HG02840 (cell line): Measurements from ENCODE around the gene ZNF362.

Experiments
- ATAC-seq: cut with Tn5 transposase; IDR thresholded peaks from one replicate; pipeline ENCODE4 v1.9.1; 2021; ENCODE audit warnings: mild to moderate bottlenecking, moderate library complexity, moderate number of reproducible peaks; ENCODE audit not compliant: unreplicated experiment, low FRiP score

ZNF362 gene

DNA sequence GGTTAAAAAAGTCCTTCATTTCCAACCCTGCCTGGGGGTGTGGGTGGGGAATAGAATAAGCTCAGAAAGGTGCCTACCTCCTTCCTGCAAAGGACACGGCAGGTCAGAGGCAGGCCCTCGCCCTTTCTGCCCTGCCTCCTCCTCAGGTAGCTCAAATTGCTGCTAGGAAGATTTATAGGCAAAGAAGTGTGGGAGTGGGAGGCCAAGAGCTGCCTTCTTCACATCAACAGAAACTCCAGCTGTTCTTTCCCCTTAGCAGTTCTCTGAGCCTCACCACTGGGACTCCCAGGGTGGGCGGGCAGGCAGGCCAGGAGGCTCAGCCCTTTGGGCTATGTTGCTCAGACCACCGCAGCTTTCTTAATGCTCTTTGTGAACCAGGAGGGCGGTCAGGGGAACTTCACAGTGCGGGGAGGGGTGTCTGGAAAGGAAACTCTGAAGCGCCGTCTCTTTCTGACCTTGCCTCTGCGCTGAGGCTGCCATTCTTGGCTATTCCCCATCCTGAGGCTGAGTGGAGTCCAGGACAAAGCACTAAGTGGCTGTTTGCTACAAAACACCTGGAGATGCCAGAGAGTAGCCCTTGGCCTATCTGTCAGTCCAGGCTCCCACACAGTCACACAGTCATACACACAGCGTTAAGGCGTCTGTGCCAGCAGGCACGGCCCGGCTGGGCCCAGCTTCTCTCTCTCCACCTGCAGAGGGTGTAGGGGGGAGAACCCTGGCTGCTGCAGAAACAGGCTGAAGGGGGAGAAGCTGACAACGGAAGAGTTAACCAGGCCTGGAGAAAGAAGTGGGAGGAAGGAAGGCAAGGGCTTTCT, 67.6 kb downstream of the ZNF362 start:
- ATAC-seq, result no peak

DNA sequence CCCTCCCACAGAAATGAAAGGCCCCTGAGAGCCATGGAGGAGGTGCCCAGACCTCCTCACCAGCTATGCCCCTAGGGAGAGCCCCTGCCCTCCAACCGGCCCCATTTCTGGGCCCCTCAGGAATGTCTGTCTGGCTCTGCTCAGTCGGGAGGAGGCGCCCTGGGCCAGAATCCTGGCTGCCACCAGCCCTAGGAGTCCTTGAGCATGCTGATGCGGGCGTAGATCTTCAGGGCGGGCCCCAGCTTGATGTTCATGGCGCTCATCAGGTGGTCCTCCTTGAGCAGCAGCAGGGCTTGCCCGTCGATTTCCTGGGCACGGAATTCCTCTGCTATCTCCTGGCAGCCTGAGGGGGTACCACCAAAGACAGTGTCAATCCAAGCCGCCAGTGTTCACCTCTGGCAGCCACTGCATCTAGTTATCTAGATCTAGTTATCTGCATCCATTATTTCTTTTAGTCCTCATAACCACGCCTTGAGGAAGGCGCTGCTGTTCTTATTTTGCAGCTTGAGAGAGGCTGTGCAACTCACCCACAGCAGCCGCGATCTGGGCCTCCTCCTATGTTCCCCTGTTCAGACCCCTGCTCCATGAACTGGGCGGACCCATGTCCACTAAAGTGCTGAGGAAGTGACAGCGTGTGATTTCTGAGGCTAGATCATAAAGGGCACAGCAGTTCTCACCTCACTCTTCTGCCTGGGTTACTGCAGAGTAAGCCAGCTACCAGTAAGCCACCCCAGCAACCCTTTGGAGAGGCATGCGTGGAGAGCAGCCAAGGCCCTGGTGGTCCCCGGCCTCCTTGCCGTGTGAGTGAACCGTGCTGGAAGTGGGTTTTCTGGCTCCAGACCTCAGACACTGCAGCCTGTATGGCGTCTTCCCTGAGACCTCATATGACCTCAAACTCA, 68.6 kb downstream of the ZNF362 start:
- ATAC-seq, result no peak

DNA sequence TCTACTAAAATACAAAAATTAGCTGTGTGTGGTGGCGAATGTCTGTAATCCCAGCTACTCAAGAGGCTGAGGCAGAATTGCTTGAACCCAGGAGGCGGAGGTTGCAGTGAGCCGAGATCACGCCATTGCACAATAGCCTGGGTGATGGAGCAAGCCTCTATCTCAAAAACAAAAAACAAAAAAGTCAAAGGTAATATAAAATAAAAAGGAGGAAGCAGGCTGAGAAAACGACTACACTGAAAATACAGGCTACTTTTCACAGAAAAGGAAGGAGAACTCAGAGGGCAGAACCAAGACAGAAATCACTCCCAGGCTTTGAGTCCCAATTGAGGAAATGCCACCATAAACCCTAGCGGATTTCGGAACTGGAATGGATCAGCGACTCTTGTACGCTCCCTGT, 70.5 kb downstream of the ZNF362 start:
- no peak for ATAC-seq

DNA sequence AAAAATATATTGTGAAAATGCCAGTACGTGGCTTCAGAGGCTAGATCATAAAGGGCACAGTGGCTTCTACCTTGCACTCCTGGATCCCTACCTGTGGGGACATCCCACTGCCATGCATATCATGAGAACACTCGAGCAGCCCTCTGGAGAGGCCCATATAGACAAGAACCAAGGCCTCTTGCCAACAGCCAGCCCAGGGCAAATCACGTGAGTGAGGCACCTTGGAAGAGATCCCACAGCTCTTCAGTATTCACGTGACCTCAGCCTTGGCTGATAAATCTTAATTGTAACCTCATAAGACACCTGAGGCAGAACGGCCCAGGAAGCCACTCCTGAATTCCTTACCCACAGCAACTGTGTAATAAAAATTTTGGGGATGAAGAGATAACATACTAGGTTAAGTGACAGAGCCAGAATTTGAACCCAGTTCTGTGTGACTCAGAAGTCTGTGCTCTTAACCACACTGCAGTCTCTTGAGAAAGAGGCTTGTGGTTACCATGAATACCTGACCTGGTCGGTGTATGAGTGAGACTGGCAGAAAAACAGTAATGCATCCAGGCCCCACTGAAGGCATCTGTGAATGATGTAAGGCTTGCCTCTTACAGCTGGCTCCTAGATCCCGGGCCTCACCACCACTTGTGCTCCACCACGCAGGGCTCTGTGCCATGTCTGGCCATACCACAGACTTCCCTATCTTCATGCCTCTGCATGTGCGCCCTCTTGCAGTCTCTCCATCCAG, 71.5 kb downstream of the ZNF362 start:
- no peak for ATAC-seq

DNA sequence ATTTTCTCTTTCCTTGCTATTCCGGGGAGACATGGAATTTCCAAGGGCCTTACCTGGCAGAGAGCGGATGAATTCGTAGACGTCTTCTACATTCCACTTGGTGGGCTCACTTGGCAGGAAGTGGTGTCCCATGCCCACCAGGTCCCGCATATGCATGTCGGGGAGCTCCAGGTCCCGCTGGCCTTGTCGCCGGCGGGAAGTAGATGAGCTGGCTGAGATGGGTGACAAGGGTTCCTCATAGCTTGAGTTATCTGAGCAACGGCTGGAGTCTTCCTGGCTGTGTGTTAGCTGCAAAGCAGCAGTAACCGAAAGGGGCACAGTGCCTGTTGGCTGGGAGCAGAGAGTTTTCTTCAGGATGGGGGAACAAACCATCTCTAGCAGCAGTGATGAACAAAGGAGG, 72.5 kb downstream of the ZNF362 start:
- ATAC-seq, result no peak

DNA sequence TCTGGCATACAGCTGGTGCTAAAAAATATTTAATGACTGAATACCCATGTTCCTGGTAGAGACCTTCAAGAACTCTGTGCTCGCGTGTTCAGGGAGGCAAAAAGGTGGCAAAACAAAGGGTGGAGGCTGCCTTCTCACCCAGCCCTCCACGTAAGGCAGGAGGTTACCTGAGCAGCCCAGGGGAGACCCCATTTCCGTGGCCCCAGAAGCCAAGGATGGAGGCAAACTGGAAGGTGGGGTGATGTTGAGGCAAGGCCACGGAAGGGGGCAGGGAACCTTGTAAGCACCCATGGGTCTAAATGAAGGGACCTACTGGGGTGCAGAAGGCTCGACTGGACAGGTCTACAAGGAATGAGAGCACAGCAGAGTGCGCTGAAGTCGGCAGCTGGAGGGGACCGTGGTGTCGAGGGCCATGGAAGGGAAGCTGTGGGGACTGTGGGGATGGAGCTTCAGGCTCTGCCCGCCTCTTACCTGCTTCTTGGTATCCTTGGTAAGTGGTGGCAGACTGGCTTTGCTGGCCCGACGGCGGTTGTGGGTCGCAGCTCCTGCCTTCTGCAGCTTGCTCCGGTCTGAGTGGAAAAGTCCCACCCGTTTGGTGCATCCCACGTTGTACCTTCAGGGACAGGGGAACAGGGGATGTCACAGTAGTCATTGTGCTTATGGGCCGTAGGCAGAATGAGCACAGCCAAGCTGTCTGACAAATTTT, 73.5 kb downstream of the ZNF362 start:
- ATAC-seq, result no peak

DNA sequence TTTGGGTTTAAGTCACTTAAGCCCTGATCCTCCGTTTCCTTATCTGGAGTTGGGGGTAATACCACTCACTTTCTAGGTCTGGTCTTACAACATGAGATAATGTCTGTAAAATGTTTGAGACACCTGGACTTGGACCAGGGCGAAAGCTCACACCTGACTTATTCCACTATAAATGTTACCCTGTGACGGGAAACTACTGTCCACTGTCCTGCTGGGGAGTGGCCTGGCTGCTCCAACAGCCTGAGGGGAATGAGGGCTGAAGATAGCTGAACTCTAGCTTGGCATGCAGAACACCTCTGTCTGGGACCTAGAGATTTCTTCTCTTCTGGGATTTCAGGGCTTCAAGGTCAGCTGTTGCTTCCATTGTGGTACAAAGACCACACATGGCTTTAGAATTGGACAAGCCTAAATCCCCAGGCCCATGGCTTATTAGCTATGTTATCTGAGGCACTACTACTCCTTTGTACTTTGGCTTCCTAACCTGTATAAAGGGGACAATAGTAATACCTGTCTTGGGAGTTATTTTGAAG, 74.1 kb downstream of the ZNF362 start:
- ATAC-seq, result no peak

DNA sequence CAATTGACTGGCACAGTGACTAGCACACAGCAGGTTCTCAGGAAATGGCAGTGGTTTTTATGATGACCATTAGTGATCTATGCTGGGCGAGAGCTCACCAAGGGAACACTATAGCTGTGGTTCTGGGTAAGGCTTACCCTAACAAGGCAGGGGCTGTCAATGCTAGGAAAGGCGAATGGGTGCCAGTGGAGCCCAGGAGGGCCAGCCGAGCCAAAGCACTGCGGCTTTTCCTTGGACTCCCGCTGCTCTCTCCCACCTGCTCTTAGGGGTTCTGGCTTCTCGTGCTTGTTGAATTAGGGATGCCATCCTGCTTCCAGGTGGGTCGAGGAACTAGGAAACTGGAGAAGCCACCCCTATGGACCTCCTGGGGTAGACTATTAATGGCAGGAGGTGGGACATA, 74.6 kb downstream of the ZNF362 start:
- ATAC-seq, result no peak

DNA sequence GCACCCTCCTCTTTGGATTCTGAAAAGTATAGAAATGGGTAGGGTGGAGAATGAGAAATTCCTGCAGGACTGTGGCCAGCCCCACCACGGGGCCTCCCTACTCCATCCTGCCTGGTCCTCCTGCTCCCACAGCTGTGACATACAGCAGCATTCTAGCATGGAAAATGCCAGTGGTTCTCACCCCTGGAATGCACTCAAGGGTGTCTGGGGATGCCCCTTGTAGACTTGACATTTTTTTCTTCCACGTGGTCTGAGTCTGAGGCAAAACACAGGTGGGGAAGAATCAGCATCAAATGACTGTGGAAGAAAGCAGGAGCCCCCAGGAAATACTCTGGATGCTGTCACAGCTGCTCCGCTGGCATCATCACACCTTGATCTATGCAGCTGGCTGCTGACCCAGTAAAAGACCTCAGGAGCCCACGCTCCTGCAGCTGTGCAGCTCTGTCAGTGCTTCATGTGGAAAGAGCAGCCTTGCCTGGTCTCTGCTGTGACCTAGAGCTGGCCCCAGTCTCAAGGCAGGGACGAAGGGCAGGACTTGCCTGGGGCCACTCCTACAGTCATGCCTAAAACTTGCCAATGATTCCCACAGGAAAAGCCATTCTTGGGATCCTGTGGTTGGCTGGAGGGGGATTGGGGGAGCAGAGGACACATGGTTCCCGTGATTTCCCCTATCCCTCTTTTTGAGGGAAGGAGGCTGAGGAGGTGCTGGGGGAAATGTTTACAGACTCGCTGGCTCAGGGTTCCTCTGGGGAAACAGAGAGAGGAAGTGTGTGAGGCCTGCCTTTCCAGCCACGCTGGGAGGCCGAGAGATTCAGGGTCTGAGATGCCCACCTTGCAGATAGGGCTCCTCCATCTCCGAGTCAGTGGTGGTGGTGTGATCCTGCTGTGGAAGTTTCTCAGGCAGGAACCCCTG, 75.4 kb downstream of the ZNF362 start:
- no peak for ATAC-seq

DNA sequence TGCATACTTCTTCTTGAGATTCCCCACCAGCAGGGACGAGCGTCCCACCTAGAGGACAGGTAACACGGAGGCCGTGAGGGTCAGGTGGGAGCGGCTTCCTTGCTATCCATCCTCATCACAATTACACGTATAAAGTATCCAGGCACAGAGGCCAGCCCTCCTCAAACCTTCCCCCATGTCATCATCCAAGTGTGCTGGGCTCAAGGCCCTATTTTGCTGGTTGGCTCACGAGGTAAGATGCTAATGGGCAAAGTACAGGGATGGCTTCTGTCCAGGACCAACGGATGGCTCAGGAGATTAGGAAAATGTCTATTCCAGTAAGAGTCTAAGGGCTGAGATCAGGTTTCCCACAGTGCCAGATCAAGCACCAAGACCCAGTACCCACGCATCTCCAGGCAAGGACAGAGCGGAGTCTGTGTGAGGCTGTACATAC, 76.1 kb downstream of the ZNF362 start:
- ATAC-seq, result no peak

DNA sequence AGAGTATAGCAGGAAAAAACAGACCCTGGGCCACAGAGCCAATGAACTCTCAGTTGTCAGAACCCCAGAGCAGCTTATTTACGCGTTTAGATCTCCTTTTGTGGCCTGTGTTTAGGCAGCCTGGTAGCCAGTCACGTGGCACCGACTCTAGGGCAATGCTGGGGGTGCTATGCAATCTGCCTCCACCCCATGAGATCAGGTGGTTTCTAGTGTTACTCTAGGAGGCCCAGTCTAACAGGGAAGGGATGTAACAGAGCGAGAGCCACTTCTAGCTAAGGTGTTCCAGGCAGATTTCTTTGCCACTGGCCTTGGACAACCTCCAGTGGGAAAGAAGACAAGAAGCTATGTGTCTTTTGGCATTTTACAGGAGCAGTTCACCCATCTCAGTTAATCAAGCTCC, 76.6 kb downstream of the ZNF362 start:
- ATAC-seq, result no peak

DNA sequence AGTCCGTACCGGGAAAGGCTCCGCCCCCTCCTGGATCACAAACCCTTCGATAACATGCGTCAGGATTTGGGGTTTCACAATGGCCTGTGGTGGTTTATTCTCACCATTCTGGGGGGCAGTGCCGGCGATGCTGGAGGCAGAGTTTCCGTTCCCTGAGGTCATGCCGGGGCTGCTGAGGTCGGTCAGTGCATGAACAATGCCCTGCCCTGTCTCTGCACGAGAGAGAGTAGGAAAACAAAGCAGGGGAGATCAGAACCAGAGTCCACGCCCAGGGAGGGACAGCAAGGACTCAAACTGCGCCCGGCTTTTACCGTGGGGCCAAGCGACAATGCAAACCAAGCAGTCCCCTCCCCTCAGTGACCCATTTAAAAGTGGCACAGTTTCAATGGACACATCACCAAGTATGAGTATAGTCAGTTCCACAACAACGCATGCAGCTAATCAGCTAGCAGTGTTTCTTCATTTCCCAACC, 77.8 kb downstream of the ZNF362 start:
- ATAC-seq, result no peak

DNA sequence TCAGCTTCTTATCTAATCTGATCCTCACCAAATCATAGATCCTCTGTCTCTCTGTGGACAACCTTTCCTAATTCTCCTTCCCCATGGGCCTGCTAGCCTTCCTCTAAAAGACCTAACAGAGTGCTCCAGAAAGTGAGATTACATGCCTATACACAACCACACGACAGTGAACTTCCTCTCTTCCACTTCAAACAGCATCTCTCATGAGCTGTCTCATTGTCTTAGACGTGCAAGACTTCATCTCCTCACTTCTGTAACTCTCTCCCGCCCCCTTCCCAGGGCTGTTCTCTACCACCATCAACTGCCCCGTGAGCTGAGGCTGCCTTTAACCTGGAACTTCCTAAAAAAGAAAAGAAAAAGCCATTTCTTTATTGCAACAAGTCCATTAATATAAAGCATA, 78.7 kb downstream of the ZNF362 start:
- ATAC-seq, result no peak

DNA sequence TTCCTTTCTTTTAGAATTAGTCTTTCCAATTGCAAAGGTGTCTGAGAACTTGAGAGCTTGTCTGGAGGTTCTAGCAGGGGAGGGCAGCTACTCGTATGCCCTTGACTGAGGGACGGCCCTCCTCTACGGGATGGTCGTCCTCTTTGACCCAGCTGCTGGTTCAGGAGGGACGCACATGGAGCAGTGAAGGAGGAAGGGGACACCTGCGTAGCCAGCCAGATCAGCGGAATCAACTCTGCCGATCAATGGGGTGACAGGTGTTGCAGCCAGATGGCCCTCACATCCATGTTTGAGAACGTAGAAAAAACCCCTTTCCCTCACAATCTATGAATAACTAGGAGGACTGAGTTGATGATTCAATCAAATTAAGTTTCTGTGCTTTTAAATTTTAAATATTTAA, 80.3 kb downstream of the ZNF362 start:
- no peak for ATAC-seq

DNA sequence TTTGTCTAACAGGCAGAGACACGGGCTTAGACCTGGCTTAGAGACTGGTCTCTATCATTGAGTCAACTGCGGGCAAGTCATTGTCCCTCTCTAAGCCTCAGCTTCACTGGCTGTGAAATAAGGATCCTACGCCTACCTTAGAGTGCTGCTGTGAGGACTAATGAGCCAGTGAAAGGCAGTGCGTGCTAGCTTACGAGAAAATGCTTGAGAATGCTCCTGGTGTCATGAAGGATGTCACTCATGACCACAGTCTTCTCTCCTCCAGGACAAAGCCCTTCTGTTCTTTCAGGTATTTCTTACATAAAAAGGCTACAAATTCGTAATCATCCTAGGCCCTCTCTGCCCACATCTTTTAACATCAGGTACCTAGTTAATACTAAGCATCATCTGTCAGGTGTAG, 81.1 kb downstream of the ZNF362 start:
- ATAC-seq, result no peak

DNA sequence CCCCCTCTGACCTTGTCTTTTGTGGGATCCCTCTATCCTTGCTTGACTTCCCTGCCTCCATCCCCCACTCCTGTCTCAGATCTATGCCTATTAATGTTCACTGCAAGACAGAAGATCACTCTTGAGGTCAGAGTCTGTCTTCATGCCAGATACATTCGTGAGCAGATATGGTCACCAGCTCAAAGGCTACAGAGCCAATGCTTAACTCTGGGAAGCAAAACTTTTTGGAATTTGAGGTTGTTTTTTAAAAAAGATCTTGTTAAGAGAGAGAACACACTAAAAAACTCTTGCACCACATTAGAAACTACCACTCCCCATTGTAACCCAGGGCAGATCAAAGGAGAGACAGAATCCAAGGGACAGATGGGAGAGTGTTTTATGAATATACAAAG, 81.8 kb downstream of the ZNF362 start:
- ATAC-seq, result no peak

DNA sequence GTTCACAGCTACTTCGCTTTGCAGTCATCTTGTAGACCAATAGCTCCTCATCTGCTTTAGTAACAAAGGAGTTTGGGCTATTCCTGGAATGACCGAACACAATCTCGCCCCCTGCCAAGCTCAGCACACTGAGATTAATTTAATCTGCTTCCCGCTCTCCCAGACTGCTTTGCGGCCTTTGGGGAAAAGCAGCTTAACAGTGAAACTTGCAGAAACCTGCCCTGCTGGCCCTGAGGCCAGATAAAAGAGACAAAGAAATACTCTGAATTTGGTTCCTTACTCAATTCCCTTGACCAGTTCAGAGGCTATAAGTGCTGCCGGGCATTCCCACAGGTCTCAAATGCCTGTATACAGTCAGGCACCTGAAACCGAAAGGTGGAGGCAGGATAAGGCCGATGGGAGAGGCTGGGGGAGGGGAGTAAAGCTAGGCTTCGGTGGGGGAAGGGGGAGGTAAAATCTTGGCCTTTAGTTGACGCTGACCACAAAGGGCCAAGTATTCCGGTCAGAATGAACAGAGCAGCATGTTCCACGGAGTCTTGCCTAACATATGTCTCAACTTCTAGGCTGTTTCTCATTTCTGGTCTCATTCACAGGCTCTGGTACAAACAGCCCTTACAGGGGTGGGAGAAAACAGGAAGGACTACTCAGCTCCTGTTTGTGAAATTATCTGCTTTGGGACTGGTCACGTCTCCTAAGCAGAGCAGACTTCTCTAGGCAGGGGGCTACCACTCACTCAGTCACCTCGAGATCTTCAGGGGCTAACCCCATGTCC, 82.3 kb downstream of the ZNF362 start:
- no peak for ATAC-seq

DNA sequence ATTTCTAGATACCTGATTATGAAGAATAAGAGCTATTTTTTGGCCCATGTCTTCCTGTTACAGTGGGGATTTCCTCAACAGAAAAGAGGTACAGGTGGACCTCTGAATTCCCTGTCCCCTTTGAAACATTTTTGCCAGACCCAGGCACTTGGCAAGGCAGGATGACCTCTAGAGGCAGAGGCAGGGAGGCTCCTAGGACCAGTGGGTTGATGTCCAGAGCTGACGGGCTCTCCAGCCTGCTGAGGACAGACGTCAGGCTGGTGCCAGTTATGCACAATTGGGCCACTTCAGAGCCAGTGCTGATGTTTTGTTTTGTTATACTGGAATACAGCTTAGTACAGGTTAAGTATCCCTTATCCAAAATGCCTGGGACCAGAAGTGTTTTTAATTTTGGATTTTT, 83.1 kb downstream of the ZNF362 start:
- ATAC-seq, result no peak
